Left kidney (tissue), 2 donors: ENCODE results near the gene ARID4B. TPM values are rescaled to one million over a fixed set of nuclear protein-coding genes. Genes with fewer than 3 reads are reported as not detected.

Source experiments
- DNase-seq: peaks from one replicate; pipeline ENCODE4 v3.0.0-alpha.2; 2013
- polyA plus RNA-seq: library from polyadenylated mRNA; unstranded; fragments of 120-200 nt; gene quantifications from one replicate; pipeline ENCODE4 v1.2.1, GENCODE V29; 2013; ENCODE audit not compliant: insufficient read length

Gene ARID4B
- polyA plus RNA-seq, 1 donor, result 65.6 TPM

- DNase-seq, result peak; percentile 28
These were observed 200.1 kb downstream of the ARID4B start for GRCh38 chr1:235127732-235128455.

GRCh38 chr1:235127203-235127602, 200.8 kb downstream of the ARID4B start:
- DNase-seq, result no peak

- DNase-seq, result no peak
These were observed 203.3 kb downstream of the ARID4B start for GRCh38 chr1:235124665-235125064.

GRCh38 chr1:235124111-235124510, 203.9 kb downstream of the ARID4B start:
- no peak for DNase-seq

- DNase-seq, result no peak
These were observed 205.6 kb downstream of the ARID4B start for GRCh38 chr1:235122348-235122747.

Other genes starting within 250 kb of the ARID4B start
- 236 TPM for gene TOMM20, start 199.3 kb downstream of the ARID4B start, polyA plus RNA-seq
- gene RBM34, start 166.9 kb downstream of the ARID4B start, polyA plus RNA-seq, result 80.6 TPM
- 64.1 TPM for gene GGPS1, start 391 bp upstream of the ARID4B start, polyA plus RNA-seq
- 69.3 TPM for gene TBCE, start 39.2 kb upstream of the ARID4B start, polyA plus RNA-seq
- 37.3 TPM for gene B3GALNT2, start 176.3 kb upstream of the ARID4B start, polyA plus RNA-seq